T follicular helper cell (primary cell): Measurements from ENCODE around the gene FUBP1.
A peak's percentile ranks its signal among the peaks of the same experiment; 100 is the strongest.
"Not testable (repeated sequence)": the region's sequence is repeated elsewhere in the genome, so short reads cannot be mapped to it uniquely, and the experiment has no call there.

Source experiments
- DNase-seq: peaks from one replicate; pipeline ENCODE4 v3.0.0-alpha.2; 2020; ENCODE audit warnings: low read depth
- total RNA-seq, 2 experiments: gene quantifications; one replicate each; lab custom pipeline; 2026; lab: John Stamatoyannopoulos, UW

The FUBP1 gene, protein sequence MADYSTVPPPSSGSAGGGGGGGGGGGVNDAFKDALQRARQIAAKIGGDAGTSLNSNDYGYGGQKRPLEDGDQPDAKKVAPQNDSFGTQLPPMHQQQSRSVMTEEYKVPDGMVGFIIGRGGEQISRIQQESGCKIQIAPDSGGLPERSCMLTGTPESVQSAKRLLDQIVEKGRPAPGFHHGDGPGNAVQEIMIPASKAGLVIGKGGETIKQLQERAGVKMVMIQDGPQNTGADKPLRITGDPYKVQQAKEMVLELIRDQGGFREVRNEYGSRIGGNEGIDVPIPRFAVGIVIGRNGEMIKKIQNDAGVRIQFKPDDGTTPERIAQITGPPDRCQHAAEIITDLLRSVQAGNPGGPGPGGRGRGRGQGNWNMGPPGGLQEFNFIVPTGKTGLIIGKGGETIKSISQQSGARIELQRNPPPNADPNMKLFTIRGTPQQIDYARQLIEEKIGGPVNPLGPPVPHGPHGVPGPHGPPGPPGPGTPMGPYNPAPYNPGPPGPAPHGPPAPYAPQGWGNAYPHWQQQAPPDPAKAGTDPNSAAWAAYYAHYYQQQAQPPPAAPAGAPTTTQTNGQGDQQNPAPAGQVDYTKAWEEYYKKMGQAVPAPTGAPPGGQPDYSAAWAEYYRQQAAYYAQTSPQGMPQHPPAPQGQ
- total RNA-seq: 272 to 547 reads per million in 2 experiments

DNA sequence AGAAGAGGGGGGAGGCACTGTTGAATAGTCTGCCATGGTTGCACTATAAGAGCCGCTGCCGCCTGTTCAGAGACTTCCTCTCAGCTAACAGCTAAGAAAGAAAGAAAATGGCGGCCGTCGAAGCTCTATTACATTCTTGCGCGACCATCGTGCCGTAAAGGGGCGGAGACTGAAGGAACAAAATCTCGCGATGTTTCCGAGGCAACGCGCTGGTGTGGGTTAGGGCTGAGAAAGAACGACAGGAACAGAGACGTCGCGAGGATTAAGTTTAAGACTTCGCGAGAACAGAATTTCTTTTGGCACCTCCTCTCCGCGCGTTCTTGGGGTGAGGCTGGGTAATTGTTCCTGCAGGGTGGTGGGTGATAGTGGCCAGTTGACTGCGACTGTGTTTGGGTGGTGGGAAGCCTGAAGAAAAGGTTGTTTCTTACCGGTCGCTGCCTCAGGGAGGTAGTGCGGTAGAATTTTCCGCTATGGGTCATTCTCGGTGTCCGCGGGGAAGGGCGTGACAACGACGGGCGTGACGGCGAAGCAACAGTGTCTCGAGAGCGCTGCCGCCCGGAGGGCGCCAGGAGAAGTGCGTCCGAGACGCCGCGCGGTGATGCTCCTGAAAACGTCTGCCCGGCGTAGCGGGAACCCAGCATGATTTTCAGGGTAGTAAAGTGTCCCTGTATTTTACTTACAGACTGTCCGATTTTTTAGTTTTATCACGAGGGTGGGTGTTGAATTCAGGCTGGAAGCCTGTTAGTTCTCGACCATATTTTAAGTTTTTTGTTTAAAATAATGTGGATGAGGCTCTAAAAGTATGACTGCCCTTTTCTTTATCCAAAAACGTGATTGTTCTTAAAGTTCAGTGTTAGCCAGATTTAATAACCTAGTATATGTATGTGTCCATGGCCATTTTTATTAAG, at the start of gene FUBP1:
Gene FUBP1, minus strand, starts transcription at position 104 of the 908 bp plus-strand sequence. Its CDS starts 68 bp downstream, at position 36.
- DNase-seq: peak; percentile 94

- not testable (repeated sequence) for DNase-seq
Observed at GRCh38 chr1:78021134-78021533, 42.3 kb upstream of the FUBP1 start.

GRCh38 chr1:78019024-78019423, 40.2 kb upstream of the FUBP1 start:
- no peak for DNase-seq

GRCh38 chr1:78015148-78015547, 36.3 kb upstream of the FUBP1 start:
- DNase-seq: no peak

GRCh38 chr1:78011050-78011449, 32.2 kb upstream of the FUBP1 start:
- DNase-seq: no peak

GRCh38 chr1:78009836-78010235, 31.0 kb upstream of the FUBP1 start:
- DNase-seq: no peak

DNA sequence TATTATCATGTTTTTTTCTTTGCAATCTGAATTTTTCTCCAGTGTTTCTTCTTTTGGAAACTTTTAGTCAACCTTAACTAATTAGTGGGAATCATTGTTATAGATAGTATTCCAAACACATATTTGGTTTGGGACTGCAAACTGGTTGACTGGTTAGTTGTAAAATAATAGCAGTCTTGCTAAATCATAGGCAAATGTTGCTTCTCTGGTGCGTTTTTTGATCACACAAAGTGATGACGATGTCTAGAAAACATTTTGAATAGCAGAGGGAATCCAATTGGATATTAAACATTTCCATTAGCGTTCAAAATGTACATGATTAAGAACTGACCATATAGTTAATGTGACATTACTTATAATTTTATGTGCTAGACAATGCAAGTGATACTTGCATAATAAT, 30.4 kb upstream of the FUBP1 start:
- DNase-seq: no peak

DNA sequence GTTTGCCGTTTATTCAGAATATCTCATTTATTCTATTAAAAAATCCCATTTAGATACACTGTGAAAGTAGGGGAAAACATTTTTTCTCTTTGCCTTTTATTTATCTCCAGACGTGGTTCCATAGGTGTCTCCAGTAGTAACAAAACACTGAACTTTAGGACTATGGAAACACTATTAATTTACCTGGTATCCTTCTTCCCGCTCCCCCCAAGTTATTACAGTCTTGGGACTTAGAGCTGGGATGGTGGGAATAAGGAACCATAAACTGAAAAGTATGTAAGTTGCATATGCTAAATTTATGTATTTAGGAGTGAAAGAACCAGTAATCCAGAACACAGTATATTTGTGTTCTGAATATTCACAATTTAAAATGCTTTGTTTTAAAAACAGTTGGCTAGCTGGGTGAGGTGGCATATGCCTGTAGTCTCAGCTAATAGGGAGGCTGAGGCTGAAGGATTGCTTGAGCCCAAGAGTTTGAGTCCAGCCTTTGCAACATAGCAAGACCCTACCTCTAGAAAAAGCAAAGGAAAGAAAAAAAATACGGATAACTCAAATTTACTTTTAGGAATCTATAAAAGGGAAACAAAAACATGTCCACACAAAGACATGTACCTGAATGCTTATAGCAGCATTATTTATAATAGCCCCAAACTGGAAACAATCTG, 28.9 kb upstream of the FUBP1 start:
- DNase-seq: no peak

- DNase-seq: no peak
Observed at GRCh38 chr1:78006521-78006920, 27.6 kb upstream of the FUBP1 start.

DNA sequence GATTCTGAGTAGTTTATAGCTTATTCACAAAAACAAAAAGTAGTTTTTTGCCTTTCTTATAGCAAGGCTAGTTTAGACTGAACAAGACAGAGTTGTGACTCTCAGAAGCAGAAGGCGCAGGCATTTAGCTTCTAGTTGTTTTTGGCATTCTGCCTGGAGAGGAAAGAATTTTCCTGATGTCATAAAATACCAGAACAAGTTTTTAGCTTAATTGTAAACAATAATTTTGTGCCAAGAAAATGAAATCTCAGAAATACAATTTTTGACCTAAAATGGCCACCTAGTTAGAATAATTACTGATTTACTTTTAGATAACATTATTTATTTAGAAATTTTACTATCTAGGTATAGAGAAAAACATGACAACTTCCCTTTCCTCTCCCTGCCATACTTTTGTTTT, 26.9 kb upstream of the FUBP1 start:
- no peak for DNase-seq

GRCh38 chr1:78005448-78005722, 26.5 kb upstream of the FUBP1 start:
- no peak for DNase-seq

DNA sequence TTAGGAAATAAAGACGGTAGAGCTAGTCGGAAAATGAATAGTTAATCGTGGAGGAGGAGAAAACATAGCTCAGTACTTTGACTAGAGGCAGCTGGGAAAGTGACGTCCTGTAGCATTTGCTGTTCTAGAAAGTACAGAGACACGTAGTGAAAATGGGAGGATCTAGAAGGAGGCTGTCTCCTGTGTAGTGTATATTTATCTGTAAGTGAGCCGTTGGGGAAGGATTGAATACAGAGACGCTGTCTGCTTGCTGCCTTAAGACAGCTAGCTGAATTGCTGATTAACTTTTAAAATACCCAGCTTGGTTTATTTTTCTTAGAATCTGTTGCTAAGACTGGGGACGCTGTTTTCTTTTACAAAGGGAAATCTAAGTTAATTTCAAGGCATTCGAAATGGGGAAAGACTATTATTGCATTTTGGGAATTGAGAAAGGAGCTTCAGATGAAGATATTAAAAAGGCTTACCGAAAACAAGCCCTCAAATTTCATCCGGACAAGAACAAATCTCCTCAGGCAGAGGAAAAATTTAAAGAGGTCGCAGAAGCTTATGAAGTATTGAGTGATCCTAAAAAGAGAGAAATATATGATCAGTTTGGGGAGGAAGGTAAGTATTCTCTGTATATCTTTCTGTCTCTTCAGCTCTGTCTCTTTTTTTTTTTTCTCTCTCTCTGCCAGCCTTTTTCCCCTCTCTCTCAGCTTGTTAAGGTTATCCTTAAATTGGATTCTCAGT, 26.0 kb upstream of the FUBP1 start, which contains the start of gene DNAJB4:
Gene DNAJB4, plus strand, starts transcription at position 221 of the 729 bp plus-strand sequence. Its CDS starts 172 bp downstream, at position 393.
- DNase-seq: peak; percentile 63

DNA sequence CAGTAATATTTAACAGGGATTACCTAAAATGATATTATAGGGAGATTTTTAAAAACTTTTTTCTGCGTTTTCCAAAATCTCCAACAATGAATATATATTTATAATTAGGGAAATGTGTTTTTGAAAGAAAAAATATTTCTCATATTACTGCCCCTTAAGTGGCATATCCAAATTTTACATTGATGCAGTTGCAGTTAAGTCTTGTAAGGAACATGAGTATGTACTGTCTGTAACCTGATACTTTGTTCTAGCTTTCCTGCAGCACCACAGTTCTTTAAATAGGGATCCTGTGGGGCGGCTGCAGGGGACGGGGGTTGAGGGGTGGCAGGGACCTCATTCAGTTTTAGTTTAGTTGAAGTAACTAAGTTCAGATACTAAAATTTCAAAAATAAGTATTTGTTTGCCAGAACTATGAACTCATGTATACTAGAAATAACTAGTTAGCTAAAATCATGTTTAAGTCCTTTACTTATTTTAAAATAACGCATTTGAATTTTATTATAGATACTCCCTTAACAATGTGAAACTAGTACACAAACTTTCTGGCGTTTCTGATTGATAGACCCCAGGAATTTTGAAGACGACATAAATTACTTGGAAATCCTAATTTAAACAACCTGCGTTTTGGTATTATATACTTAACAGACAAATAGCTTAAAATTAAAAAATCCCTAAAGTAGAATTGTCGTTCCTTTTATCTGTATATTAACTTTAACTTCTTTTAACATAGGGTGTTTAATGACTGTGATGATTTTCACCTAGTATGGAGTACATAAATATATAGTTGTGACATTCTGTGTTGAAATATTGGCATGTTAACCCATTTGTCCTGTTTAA, 25.2 kb upstream of the FUBP1 start:
- DNase-seq: peak; percentile 15

DNA sequence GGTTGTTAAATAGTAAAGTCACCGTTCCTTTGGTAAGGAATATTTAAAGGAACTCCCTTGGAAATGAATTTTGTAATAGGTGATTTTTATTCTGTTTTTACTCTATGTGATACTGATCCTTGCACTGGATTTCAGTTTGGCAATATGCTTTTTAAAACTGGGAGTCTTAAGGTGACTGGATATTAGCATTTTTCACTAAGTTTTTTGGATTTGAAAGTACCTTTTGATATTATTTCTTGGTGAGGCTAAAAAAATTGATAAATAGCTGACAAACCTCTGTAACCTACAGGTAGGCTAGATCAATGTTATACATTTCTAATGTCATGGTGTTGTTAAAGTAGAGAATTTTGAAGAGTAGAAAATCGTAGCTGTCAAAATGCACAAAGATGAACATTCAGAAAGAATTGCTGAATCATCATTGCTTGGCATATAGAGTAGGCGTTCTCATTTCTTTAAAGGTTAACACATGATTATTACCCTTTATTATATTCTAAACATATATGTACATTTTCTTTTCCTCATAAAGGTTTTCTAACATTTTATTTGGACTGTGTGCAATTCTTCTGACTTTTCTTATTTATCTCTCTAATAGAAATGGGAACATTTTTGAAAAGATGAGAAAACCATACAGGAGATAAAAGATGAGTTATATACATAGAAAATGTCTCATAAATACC, 24.3 kb upstream of the FUBP1 start:
- no peak for DNase-seq

DNA sequence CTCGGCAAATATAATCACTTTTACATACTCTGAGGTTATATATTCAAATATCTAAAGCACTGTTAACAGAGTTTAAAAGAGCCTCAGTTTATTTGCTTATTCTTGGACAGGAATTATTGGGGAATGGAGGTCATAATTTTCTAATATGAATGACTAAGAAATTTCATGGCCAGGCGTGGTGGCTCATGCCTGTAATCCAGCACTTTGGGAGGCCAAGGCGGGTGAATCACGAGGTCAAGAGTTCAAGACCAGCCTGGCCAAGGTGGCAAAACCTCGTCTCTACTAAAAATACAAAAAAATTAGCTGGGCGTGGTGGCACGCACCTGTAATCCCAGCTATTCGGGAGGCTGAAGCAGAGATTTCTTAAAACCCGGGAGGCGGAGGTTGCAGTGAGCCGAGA, 21.7 kb upstream of the FUBP1 start:
- DNase-seq: not testable (repeated sequence)

GRCh38 chr1:77996734-77997133, 17.9 kb upstream of the FUBP1 start:
- no peak for DNase-seq

GRCh38 chr1:77994117-77994705, 15.3 kb upstream of the FUBP1 start:
- no peak for DNase-seq

GRCh38 chr1:77991638-77992037, 12.8 kb upstream of the FUBP1 start:
- no peak for DNase-seq

GRCh38 chr1:77990629-77991204, 11.8 kb upstream of the FUBP1 start:
- no peak for DNase-seq
